Naive B cell (primary cell): ENCODE data around the gene THSD4. TPM values are rescaled to one million over a fixed set of nuclear protein-coding genes. Genes with fewer than 3 reads are reported as not detected.
"Not testable (repeated sequence)": the region's sequence is repeated elsewhere in the genome, so short reads cannot be mapped to it uniquely, and the experiment has no call there.

Experiments
- ATAC-seq, 2 donors: fragments of 150-1000 bp; cut with Tn5 transposase; 2 replicates each; pipeline ENCODE4 v1.10.0; 2021; ENCODE audit warnings: low read depth in 2 of 2, mild to moderate bottlenecking in 2 of 2, moderate library complexity in 2 of 2
- DNase-seq: peaks from one replicate; pipeline ENCODE4 v3.0.0; 2022
- H3K27ac Mint-ChIP-seq, 6 donors: one replicate each; pipeline ENCODE4 v1.8.0; 2020 to 2022; ENCODE audit warnings: mild to moderate bottlenecking in 6 of 6, mixed read lengths in 6 of 6, moderate library complexity in 5 of 6, inconsistent platforms in 2 of 6
- H3K27me3 Mint-ChIP-seq, 3 donors: one replicate each; pipeline ENCODE4 v1.8.0; 2021 to 2022; ENCODE audit warnings: mixed read lengths in 3 of 3, mild to moderate bottlenecking in 1 of 3
- H3K36me3 Mint-ChIP-seq, 2 donors: one replicate each; pipeline ENCODE4 v1.8.0; 2020 to 2022; ENCODE audit warnings: mixed read lengths in 2 of 2, inconsistent platforms in 1 of 2, mild to moderate bottlenecking in 1 of 2
- H3K4me1 Mint-ChIP-seq, 3 donors: one replicate each; pipeline ENCODE4 v1.8.0; 2020 to 2022; ENCODE audit warnings: mixed read lengths in 3 of 3, inconsistent platforms in 1 of 3, mild to moderate bottlenecking in 1 of 3, moderate library complexity in 1 of 3
- H3K4me3 Mint-ChIP-seq, 8 donors: one replicate each; pipeline ENCODE4 v1.8.0; 2020 to 2022; ENCODE audit warnings: mild to moderate bottlenecking in 8 of 8, mixed read lengths in 8 of 8, moderate library complexity in 8 of 8, inconsistent platforms in 2 of 8
- H3K9me3 Mint-ChIP-seq, 7 donors: one replicate each; pipeline ENCODE4 v1.8.0; 2020 to 2022; ENCODE audit warnings: mixed read lengths in 7 of 7, mild to moderate bottlenecking in 5 of 7, inconsistent platforms in 2 of 7, moderate library complexity in 1 of 7
- polyA plus RNA-seq, 6 donors: library from polyadenylated mRNA; unstranded; fragments of 300-500 nt; fragmentation: Illumina TruSeq; gene quantifications; one replicate each; pipeline ENCODE4 v1.2.3, GENCODE V29; 2021; ENCODE audit warnings: low read depth in 6 of 6

THSD4 gene
- polyA plus RNA-seq, 6 donors from 2014 or later: not detected

DNA sequence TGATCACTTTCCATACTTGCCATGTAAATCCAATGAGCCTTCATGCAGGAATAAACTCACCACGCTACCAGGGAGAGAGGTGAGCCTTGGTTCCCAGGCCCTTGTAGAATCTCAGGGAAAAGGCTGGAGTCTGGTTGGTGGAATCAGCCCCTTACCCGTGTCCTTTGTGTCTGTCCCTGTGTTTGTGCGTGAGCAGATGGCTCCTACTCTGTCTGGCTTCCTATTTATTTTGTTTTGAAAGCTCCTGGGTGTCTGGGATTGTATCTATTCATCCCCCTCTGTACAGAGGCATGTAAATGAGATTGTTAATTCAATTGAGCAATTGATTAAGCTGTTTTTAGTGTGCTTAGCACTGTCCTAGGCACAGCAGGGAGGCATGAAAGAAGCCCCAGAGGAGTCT is 278.1 kb downstream of the THSD4 start:
- Mint-ChIP-seq H3K9me3 (peaks cover 4 to 10% (median 6%) of the 10 kb centered on the region in 7 donors), H3K4me3 (no peak overlapping the region), H3K4me1 (no peaks in the 10 kb centered on the region), H3K27me3 (peaks cover 26 to 38% (median 33%) of the 10 kb centered on the region in 3 donors), H3K27ac (no peak overlapping the region), H3K36me3 (no peaks in the 10 kb centered on the region)
- DNase-seq: no peak
- no peak for ATAC-seq

GRCh38 chr15:71396536-71397125 is 281.4 kb downstream of the THSD4 start:
- DNase-seq: no peak
- no peaks in the 10 kb centered on the region for H3K4me1 Mint-ChIP-seq
- H3K36me3 Mint-ChIP-seq: no peaks in the 10 kb centered on the region
- H3K9me3 Mint-ChIP-seq: peaks cover 0 to 2% (median 0%) of the 10 kb centered on the region in 7 donors
- H3K27ac Mint-ChIP-seq: no peak overlapping the region
- H3K27me3 Mint-ChIP-seq: peaks cover 19 to 31% (median 30%) of the 10 kb centered on the region in 3 donors
- no peak for ATAC-seq
- no peak overlapping the region for H3K4me3 Mint-ChIP-seq

GRCh38 chr15:71397377-71397776 is 282.1 kb downstream of the THSD4 start:
- peak overlapping the region in 2 of 6 donors; percentile 5 to 40 for H3K27ac Mint-ChIP-seq
- DNase-seq (no peak), ATAC-seq (no peak)
- peaks cover 0 to 2% (median 0%) of the 10 kb centered on the region in 7 donors for H3K9me3 Mint-ChIP-seq
- peaks cover 19 to 31% (median 23%) of the 10 kb centered on the region in 3 donors for H3K27me3 Mint-ChIP-seq
- no peak overlapping the region for H3K4me3 Mint-ChIP-seq
- H3K4me1 Mint-ChIP-seq: no peaks in the 10 kb centered on the region
- H3K36me3 Mint-ChIP-seq: no peaks in the 10 kb centered on the region

DNA sequence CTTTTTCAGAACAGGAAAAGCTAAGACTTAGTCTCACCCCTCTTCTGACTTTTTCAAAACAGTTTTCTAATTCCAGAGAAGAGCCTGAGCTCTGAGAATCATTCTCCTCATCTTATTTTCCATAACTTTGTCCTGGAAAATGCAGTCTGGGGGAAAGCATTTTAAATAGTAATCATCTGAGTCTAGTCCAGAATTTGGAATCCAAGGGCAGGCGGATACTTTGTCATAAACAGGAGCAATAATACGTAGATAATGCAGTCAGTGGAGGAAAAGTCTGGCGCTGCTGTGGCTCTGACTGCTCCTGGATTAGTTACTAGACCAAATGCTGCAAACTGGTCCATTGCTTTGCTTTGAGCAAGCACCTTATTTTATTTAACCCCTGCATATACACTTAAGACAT is 285.0 kb downstream of the THSD4 start:
- H3K4me3 Mint-ChIP-seq: no peak overlapping the region
- H3K9me3 Mint-ChIP-seq: peaks cover 0 to 2% (median 0%) of the 10 kb centered on the region in 7 donors
- ATAC-seq (no peak), DNase-seq (no peak)
- no peak overlapping the region for H3K27ac Mint-ChIP-seq
- peaks cover 11 to 16% (median 14%) of the 10 kb centered on the region in 3 donors for H3K27me3 Mint-ChIP-seq
- no peaks in the 10 kb centered on the region for H3K4me1 Mint-ChIP-seq
- no peaks in the 10 kb centered on the region for H3K36me3 Mint-ChIP-seq

GRCh38 chr15:71401728-71402127 is 286.5 kb downstream of the THSD4 start:
- not testable (repeated sequence) for H3K36me3 Mint-ChIP-seq, H3K4me1 Mint-ChIP-seq, H3K4me3 Mint-ChIP-seq, DNase-seq, H3K9me3 Mint-ChIP-seq, ATAC-seq, H3K27ac Mint-ChIP-seq
- H3K27me3 Mint-ChIP-seq: peaks cover 8 to 16% (median 15%) of the 10 kb centered on the region in 3 donors

- Mint-ChIP-seq H3K9me3 (peaks cover 0 to 4% (median 0%) of the 10 kb centered on the region in 7 donors), H3K4me3 (no peak overlapping the region), H3K27me3 (peaks cover 8 to 19% (median 12%) of the 10 kb centered on the region in 3 donors), H3K4me1 (no peaks in the 10 kb centered on the region), H3K27ac (no peak overlapping the region), H3K36me3 (no peaks in the 10 kb centered on the region)
- ATAC-seq (no peak), DNase-seq (no peak)
Observed at GRCh38 chr15:71409541-71409940, 294.3 kb downstream of the THSD4 start.

GRCh38 chr15:71410347-71410746 is 295.1 kb downstream of the THSD4 start:
- H3K27ac Mint-ChIP-seq: no peak overlapping the region
- ATAC-seq (no peak), DNase-seq (no peak)
- H3K4me1 Mint-ChIP-seq: no peaks in the 10 kb centered on the region
- peaks cover 0 to 4% (median 0%) of the 10 kb centered on the region in 7 donors for H3K9me3 Mint-ChIP-seq
- peaks cover 8 to 19% (median 12%) of the 10 kb centered on the region in 3 donors for H3K27me3 Mint-ChIP-seq
- no peaks in the 10 kb centered on the region for H3K36me3 Mint-ChIP-seq
- no peak overlapping the region for H3K4me3 Mint-ChIP-seq

- Mint-ChIP-seq H3K9me3 (no peaks in the 10 kb centered on the region), H3K36me3 (no peaks in the 10 kb centered on the region), H3K27ac (no peak overlapping the region), H3K4me1 (no peaks in the 10 kb centered on the region), H3K27me3 (peaks cover 6 to 15% (median 8%) of the 10 kb centered on the region in 3 donors), H3K4me3 (no peak overlapping the region)
- ATAC-seq (no peak), DNase-seq (no peak)
Observed at GRCh38 chr15:71411538-71412482, 296.5 kb downstream of the THSD4 start.

GRCh38 chr15:71413419-71413818 is 298.1 kb downstream of the THSD4 start:
- DNase-seq (no peak), ATAC-seq (no peak)
- Mint-ChIP-seq H3K4me1 (no peaks in the 10 kb centered on the region), H3K4me3 (no peak overlapping the region), H3K27ac (no peak overlapping the region), H3K27me3 (peaks cover 0 to 15% (median 8%) of the 10 kb centered on the region in 3 donors), H3K36me3 (no peaks in the 10 kb centered on the region), H3K9me3 (peaks cover 0 to 2% (median 0%) of the 10 kb centered on the region in 7 donors)

DNA sequence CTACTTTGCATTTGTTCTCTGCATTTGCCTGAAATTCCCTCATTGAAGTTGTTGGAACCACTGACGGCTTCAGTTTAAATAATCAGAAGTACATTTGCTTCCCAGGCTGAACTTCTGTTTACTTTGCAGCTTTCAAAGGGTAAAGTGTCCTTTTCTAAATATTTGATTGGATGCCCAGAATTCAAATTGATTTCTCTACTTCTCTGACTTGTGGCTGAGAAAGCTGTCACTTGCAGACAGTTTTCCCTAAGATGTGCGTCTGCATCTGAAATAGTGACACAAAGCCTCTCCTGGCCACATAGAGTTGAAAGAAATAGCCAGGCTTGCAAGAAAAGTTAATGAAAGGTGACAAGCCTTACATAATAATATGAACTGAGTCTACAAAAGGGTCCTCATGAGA is 299.6 kb downstream of the THSD4 start:
- peaks cover 0 to 2% (median 0%) of the 10 kb centered on the region in 7 donors for H3K9me3 Mint-ChIP-seq
- DNase-seq (no peak), ATAC-seq (no peak)
- H3K36me3 Mint-ChIP-seq: no peaks in the 10 kb centered on the region
- no peak overlapping the region for H3K27ac Mint-ChIP-seq
- peaks cover 0 to 13% (median 8%) of the 10 kb centered on the region in 3 donors for H3K27me3 Mint-ChIP-seq
- no peak overlapping the region for H3K4me3 Mint-ChIP-seq
- H3K4me1 Mint-ChIP-seq: no peaks in the 10 kb centered on the region

DNA sequence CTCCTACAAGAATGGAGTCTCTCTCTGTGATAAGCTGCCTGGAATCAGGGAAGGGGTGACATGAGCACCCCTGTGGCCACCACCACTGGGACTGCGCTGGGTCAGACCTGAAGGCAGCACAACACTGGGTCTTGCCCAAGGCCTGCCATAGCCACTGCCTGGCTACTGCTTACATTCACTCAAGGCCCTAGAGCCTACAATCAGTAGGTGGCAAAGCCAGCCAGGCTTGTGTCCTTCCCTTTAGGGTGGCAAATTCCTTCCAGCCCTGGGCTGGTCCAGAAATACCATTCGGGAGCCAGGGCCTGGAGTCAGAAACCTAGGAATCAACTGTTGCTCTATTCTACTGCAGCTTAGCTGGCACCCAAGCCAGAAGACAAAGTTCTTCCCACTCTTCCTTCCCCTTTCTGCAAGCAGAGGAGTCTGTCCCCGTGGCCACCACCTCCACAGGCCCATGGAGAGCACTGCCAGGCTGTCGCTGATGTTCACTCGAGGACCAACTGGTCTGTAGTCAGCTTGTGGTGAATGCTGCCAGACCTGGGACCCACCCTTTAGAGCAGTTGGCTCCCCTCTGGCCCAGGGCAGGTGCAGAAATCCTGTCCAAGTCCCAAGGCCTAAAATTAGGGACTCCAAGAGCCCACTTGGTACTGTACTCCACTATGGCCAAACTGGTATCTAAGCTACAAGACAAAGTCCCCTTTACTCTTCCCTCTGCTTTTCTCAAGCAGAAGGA is 307.4 kb downstream of the THSD4 start:
- Mint-ChIP-seq H3K27ac (no peak overlapping the region), H3K36me3 (no peaks in the 10 kb centered on the region)
- DNase-seq: no peak

GRCh38 chr15:71424765-71425164 is 309.5 kb downstream of the THSD4 start:
- ATAC-seq (no peak), DNase-seq (no peak)
- H3K9me3 Mint-ChIP-seq: peaks cover 0 to 8% (median 4%) of the 10 kb centered on the region in 7 donors
- no peak overlapping the region for H3K4me3 Mint-ChIP-seq
- H3K36me3 Mint-ChIP-seq: no peaks in the 10 kb centered on the region
- H3K4me1 Mint-ChIP-seq: peaks cover 0 to 4% (median 0%) of the 10 kb centered on the region in 3 donors
- H3K27ac Mint-ChIP-seq: no peak overlapping the region
- peaks cover 7 to 32% (median 14%) of the 10 kb centered on the region in 3 donors for H3K27me3 Mint-ChIP-seq

More for the DNA sequence above, 307.4 kb downstream of the THSD4 start:
- no peak for ATAC-seq
- no peaks in the 10 kb centered on the region for H3K4me1 Mint-ChIP-seq
- peaks cover 7 to 24% (median 14%) of the 10 kb centered on the region in 3 donors for H3K27me3 Mint-ChIP-seq
- H3K4me3 Mint-ChIP-seq: no peak overlapping the region
- peaks cover 0 to 8% (median 4%) of the 10 kb centered on the region in 7 donors for H3K9me3 Mint-ChIP-seq

GRCh38 chr15:71425388-71425787 is 310.1 kb downstream of the THSD4 start:
- no peaks in the 10 kb centered on the region for H3K36me3 Mint-ChIP-seq
- no peak for ATAC-seq
- no peak overlapping the region for H3K4me3 Mint-ChIP-seq
- no peak overlapping the region for H3K27ac Mint-ChIP-seq
- H3K27me3 Mint-ChIP-seq: peaks cover 7 to 32% (median 14%) of the 10 kb centered on the region in 3 donors
- H3K4me1 Mint-ChIP-seq: peaks cover 0 to 4% (median 0%) of the 10 kb centered on the region in 3 donors
- no peak for DNase-seq
- peaks cover 0 to 8% (median 4%) of the 10 kb centered on the region in 7 donors for H3K9me3 Mint-ChIP-seq
